HepG2 (cell line): ENCODE results near the gene MYL6. TPM values are rescaled to one million over a fixed set of nuclear protein-coding genes. Genes with fewer than 3 reads are reported as not detected.

Source experiments
- ATF4 ChIP-seq, 2 experiments: fragments of 450-650 bp in 1 of 2; sonication (generic) in 1 of 2; formaldehyde crosslinking; IDR thresholded peaks; 2 replicates each; pipeline versions ENCODE4 v1.5.0 to v1.8.0; 2020 to 2022; ENCODE audit warnings: mild to moderate bottlenecking in 1 of 2, missing genetic modification reagents in 1 of 2
- BRF2 ChIP-seq: sonication (generic); formaldehyde crosslinking; IDR thresholded peaks from 2 replicates; pipeline ENCODE4 v1.8.1; 2022; ENCODE audit warnings: mild to moderate bottlenecking, missing genetic modification reagents
- FOXM1 ChIP-seq: sonication (generic); formaldehyde crosslinking; IDR thresholded peaks from 2 replicates; pipeline ENCODE4 v1.5.0; 2020; ENCODE audit warnings: missing genetic modification reagents
- HDAC2 ChIP-seq: sonication (generic); formaldehyde crosslinking; IDR thresholded peaks from 2 replicates; pipeline ENCODE4 v1.4.0; 2020; ENCODE audit warnings: missing genetic modification reagents
- ISL2 ChIP-seq: sonication (generic); formaldehyde crosslinking; IDR thresholded peaks from 2 replicates; pipeline ENCODE4 v1.5.0; 2020; ENCODE audit warnings: missing genetic modification reagents
- MIER2 ChIP-seq: IDR thresholded peaks from 2 replicates; pipeline ENCODE4 v1.6.1; 2016; ENCODE audit warnings: missing biosample characterization, missing genetic modification reagents
- MIXL1 ChIP-seq: IDR thresholded peaks from 2 replicates; pipeline ENCODE4 v1.6.1; 2016
- SNAPC2 ChIP-seq: sonication (generic); formaldehyde crosslinking; IDR thresholded peaks from 2 replicates; pipeline ENCODE4 v1.8.1; 2022; ENCODE audit warnings: mild to moderate bottlenecking, missing genetic modification reagents
- TAF1 ChIP-seq: sonication (generic); formaldehyde crosslinking; IDR thresholded peaks from 2 replicates; pipeline ENCODE4 v1.4.0; 2020; ENCODE audit warnings: missing genetic modification reagents
- ZBTB44 ChIP-seq: sonication (generic); formaldehyde crosslinking; IDR thresholded peaks from 2 replicates; pipeline ENCODE4 v1.4.0; 2020; ENCODE audit warnings: missing genetic modification reagents
- ZBTB46 ChIP-seq: sonication (generic); formaldehyde crosslinking; IDR thresholded peaks from 2 replicates; pipeline ENCODE4 v1.4.0; 2020; ENCODE audit warnings: mild to moderate bottlenecking, missing genetic modification reagents, borderline replicate concordance
- ZKSCAN8 ChIP-seq: IDR thresholded peaks from 2 replicates; pipeline ENCODE4 v1.6.1; 2016; ENCODE audit warnings: borderline replicate concordance, missing genetic modification reagents, missing compliant biosample characterization
- ZNF205 ChIP-seq: IDR thresholded peaks from 2 replicates; pipeline ENCODE4 v1.6.1; 2018; ENCODE audit warnings: missing biosample characterization, missing genetic modification reagents
- ZNF776 ChIP-seq: sonication (generic); formaldehyde crosslinking; IDR thresholded peaks from 2 replicates; pipeline ENCODE4 v1.4.0; 2020; ENCODE audit warnings: mild to moderate bottlenecking, missing genetic modification reagents
- ZNF800 ChIP-seq: sonication (generic); formaldehyde crosslinking; IDR thresholded peaks from 2 replicates; pipeline ENCODE4 v1.4.0; 2020; ENCODE audit warnings: missing genetic modification reagents
- ZNF83 ChIP-seq: sonication (generic); formaldehyde crosslinking; IDR thresholded peaks from 2 replicates; pipeline ENCODE4 v1.4.0; 2020; ENCODE audit warnings: missing genetic modification reagents, mild to moderate bottlenecking, borderline replicate concordance
- polyA plus RNA-seq, 8 experiments: library from polyadenylated mRNA; depleted of rRNA in 3 of 8; stranded (reverse) in 7 of 8; unstranded in 1 of 8; fragments of >200 nt; fragmentation: Illumina TruSeq in 4 of 8; extraction: Trizol in 4 of 8; gene quantifications; 2 replicates each; pipeline versions ENCODE4 v1.2.1 to v1.2.3, GENCODE V29; 2011 to 2016; ENCODE audit warnings: low read depth in 4 of 8, missing spikeins in 1 of 8, mixed read lengths in 1 of 8; ENCODE audit not compliant: insufficient read depth in 1 of 8
- total RNA-seq, 5 experiments: library from RNA; depleted of rRNA; stranded (reverse); fragments of >200 nt; fragmentation: Illumina TruSeq; extraction: Trizol; gene quantifications; 2 replicates each; pipeline ENCODE4 v1.2.3, GENCODE V29; 2016; ENCODE audit warnings: low read depth in 1 of 5

The MYL6 gene
- total and polyA plus RNA-seq, 2 of the 13 experiments (the other 11 are each of a cell fraction or from before 2014, with no cell fraction given) = 1,127 to 1,192 TPM

- no peak for TF ChIP-seq ZNF83
- TF ChIP-seq ZNF776 (CRISPR knock-in tag) = no peak
- TF ChIP-seq MIER2 (CRISPR knock-in tag) = no peak; the same call in 1 of the 2 replicates
- TF ChIP-seq ZBTB44 (CRISPR knock-in tag) = peak; percentile 88; the same call in 1 of the 2 replicates
- TF ChIP-seq HDAC2 (CRISPR knock-in tag) = 0 out of 2 replicates have a peak, but pooled peaks have one; percentile 46
- TF ChIP-seq TAF1 (CRISPR knock-in tag) = peak; percentile 96
- TF ChIP-seq ZKSCAN8 (CRISPR knock-in tag) = 0 out of 2 replicates have a peak, but pooled peaks have one; percentile 36
- TF ChIP-seq BRF2 (CRISPR knock-in tag) = 0 out of 2 replicates have a peak, but pooled peaks have one; percentile 27
- peak; percentile 67; the same call in 1 of the 2 replicates for TF ChIP-seq ZNF800
- peak; percentile 54 for TF ChIP-seq MIXL1
- 0 out of 2 replicates have a peak, but pooled peaks have one; percentile 73 for TF ChIP-seq ZNF205 (CRISPR knock-in tag)
- TF ChIP-seq ZBTB46 (CRISPR knock-in tag) = no peak
- no peak for TF ChIP-seq FOXM1 (CRISPR knock-in tag)
- TF ChIP-seq ISL2 (CRISPR knock-in tag) = peak; percentile 59
- peak; percentile 46; the same call in 1 of the 2 replicates for TF ChIP-seq SNAPC2 (CRISPR knock-in tag)
- no peak for TF ChIP-seq ATF4 (CRISPR knock-in tag; IDR thresholded peaks at IDR 0.05)
Measured at GRCh38 chr12:56116267-56117081, 41.7 kb upstream of the MYL6 start, which contains the start of gene RPL41 (continued).
